ENCODE results near the gene CR1L.

DNA sequence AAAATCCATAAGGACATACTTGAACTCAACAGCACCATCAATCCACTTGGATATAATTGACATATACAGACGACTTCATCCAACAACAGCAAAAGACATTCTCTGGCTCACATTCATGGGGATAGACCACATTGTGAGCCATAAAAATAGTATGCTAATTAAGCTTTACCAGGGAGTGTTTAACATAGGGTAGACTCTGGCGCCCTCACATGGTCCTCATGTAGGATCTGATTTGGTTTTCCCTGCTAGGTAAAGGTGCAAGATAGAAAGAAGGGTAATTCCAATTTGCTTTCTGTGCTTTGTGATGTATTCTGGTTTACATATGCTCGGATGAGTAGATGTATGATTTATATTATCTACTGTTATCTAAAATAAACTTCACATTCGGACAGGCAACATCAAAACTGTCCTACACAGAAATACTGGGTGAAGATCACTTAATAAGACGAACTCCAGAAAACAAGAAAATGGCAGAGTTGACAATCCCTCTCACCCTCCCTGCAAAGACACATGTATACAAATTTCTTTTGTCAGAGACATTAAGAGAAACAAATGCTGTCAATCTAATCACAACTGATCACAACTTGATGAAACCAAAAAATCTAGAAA, 27.7 kb downstream of the CR1L start:
- TF ChIP-seq POLR2A (IDR thresholded peaks at IDR 0.05) = no peak
- TF ChIP-seq, protein P1, sequence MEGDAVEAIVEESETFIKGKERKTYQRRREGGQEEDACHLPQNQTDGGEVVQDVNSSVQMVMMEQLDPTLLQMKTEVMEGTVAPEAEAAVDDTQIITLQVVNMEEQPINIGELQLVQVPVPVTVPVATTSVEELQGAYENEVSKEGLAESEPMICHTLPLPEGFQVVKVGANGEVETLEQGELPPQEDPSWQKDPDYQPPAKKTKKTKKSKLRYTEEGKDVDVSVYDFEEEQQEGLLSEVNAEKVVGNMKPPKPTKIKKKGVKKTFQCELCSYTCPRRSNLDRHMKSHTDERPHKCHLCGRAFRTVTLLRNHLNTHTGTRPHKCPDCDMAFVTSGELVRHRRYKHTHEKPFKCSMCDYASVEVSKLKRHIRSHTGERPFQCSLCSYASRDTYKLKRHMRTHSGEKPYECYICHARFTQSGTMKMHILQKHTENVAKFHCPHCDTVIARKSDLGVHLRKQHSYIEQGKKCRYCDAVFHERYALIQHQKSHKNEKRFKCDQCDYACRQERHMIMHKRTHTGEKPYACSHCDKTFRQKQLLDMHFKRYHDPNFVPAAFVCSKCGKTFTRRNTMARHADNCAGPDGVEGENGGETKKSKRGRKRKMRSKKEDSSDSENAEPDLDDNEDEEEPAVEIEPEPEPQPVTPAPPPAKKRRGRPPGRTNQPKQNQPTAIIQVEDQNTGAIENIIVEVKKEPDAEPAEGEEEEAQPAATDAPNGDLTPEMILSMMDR (IDR thresholded peaks at IDR 0.05 in 4 of 5, conservative IDR thresholded peaks at IDR 0.05 in 1 of 5) = peak in 2 of 5 experiments; percentile 10 to 32

All from gastrocnemius medialis (tissue), 4 donors.